ENCODE measurements around the gene PTPRD.

The PTPRD gene

GRCh38 chr9:8860086-8860485 is 1752.7 kb downstream of the PTPRD start:
- DNase-seq (ENCODE audit: insufficient read length, low spot score) (no peak), FAIRE-seq (no peak)
- TF ChIP-seq, protein P1, sequence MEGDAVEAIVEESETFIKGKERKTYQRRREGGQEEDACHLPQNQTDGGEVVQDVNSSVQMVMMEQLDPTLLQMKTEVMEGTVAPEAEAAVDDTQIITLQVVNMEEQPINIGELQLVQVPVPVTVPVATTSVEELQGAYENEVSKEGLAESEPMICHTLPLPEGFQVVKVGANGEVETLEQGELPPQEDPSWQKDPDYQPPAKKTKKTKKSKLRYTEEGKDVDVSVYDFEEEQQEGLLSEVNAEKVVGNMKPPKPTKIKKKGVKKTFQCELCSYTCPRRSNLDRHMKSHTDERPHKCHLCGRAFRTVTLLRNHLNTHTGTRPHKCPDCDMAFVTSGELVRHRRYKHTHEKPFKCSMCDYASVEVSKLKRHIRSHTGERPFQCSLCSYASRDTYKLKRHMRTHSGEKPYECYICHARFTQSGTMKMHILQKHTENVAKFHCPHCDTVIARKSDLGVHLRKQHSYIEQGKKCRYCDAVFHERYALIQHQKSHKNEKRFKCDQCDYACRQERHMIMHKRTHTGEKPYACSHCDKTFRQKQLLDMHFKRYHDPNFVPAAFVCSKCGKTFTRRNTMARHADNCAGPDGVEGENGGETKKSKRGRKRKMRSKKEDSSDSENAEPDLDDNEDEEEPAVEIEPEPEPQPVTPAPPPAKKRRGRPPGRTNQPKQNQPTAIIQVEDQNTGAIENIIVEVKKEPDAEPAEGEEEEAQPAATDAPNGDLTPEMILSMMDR (IDR thresholded peaks at IDR 0.05; ENCODE audit: insufficient read depth, missing control alignments): no peak

- FAIRE-seq: no peak
- no peak for DNase-seq (ENCODE audit: insufficient read length, low spot score)
- TF ChIP-seq, protein P1 (IDR thresholded peaks at IDR 0.05; ENCODE audit: insufficient read depth, missing control alignments): no peak
Observed at GRCh38 chr9:8859416-8859815, 1753.4 kb downstream of the PTPRD start.

GRCh38 chr9:8858596-8859161 is 1754.1 kb downstream of the PTPRD start:
- FAIRE-seq (no peak), DNase-seq (ENCODE audit: insufficient read length, low spot score) (no peak)
- TF ChIP-seq, protein P1 (IDR thresholded peaks at IDR 0.05; ENCODE audit: insufficient read depth, missing control alignments): no peak

- TF ChIP-seq, protein P1 (IDR thresholded peaks at IDR 0.05; ENCODE audit: insufficient read depth, missing control alignments): no peak
- FAIRE-seq (no peak), DNase-seq (ENCODE audit: insufficient read length, low spot score) (no peak)
Observed at GRCh38 chr9:8857926-8858595, 1754.7 kb downstream of the PTPRD start.

- TF ChIP-seq, protein P1 (IDR thresholded peaks at IDR 0.05; ENCODE audit: insufficient read depth, missing control alignments): no peak
- DNase-seq (ENCODE audit: insufficient read length, low spot score) (no peak), FAIRE-seq (no peak)
Observed at GRCh38 chr9:8857068-8857925, 1755.5 kb downstream of the PTPRD start.

DNA sequence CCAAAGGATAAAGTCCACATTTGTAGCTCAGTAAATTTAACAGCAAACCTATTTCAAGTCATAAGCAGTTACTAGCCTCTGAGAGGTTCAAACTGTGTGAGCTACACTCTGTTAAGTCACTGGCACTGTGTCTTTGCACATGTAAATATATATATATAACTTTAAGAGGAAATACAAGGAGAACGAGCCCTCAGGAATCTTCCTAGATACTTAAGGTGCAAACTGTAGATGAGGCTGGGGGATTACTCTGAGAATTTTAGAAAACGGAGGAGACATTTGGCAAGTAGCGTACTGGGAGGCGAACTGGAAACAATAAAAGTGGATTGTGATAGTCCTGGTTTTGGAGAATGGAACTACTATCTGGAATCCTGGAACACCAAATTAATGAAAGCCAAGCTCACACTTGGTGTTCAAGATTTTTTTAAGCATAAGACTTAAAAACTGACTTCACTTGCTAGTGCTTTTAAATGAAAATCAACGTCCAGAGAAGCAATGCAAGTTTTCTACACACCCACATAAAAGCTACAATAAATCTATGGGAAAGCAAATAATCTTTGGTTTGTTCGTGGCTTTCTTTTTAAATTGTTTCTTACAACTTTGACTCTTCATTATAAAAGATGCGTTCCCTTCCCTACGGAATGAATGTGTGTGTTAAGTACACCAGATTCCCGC is 1756.3 kb downstream of the PTPRD start:
- FAIRE-seq (peak; percentile 79), DNase-seq (ENCODE audit: insufficient read length, low spot score) (no peak)
- TF ChIP-seq, protein P1 (IDR thresholded peaks at IDR 0.05; ENCODE audit: insufficient read depth, missing control alignments): no peak
